ENCODE measurements around the gene TNS3. TPM values are rescaled to one million over a fixed set of nuclear protein-coding genes. Genes with fewer than 3 reads are reported as not detected.

TNS3 gene
- total and polyA plus RNA-seq, 10 of the 15 experiments (the other 5 are each of a cell fraction or from before 2014, with no cell fraction given) = 0.27 to 2.7 (median 0.79) TPM

DNA sequence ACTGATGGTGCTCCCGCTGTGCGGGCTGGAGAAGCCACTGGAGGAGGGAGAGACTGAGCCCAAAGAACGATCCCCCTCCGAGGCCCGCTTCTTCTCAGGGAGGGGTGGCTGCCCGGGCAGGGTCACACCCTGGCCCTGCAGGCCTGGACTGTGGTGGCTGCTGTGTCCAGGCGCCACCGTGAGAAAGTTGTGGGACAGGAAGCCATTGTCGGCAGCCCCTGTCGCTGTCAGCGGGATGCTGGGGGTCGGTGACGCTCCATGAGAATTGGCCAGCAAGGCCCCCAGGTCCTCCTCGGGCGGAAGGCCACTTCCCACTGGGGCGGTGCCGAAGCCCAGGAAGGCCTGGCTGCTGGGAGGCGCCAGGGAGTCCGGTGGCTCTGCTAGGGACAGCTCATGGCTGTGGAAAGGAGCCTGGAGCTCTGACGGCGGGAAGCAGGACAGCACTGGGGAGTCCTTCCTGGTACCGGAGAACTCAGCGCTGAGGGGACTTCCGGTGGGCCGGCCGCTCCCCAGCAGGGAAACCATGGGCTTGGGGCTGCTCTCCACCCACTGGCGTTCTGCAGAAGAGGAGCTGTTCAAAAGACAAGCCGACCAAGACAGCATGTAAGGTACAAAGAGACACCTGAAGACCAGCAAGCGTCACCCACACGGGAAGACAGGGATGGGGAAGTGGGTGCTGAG lies 278.8 kb downstream of the TNS3 start:
- SMC1A ChIA-PET (ENCODE audit: uncharacterized antibody, unreplicated experiment) = no interaction called here
- Histone ChIP-seq H3K79me2 (ENCODE audit: control insufficient read depth, insufficient read depth, low read length) (no peaks in the 10 kb centered on the region), H3K27me3 (replicated peaks in 1 of 2; ENCODE audit: control insufficient read depth in 2 of 2, insufficient read depth in 2 of 2, low read length in 1 of 2) (no peaks in the 10 kb centered on the region; a peak in 1 of 4 replicates), H3K4me2 (ENCODE audit: control insufficient read depth, insufficient read depth) (no peak overlapping the region), H4K20me1 (ENCODE audit: control insufficient read depth, insufficient read depth) (no peaks in the 10 kb centered on the region), H3K9ac (ENCODE audit: control insufficient read depth, insufficient read depth, low read length) (no peak overlapping the region), H2AFZ (ENCODE audit: control insufficient read depth, low read depth, low read length) (no peak overlapping the region), H3K4me3 (no peak overlapping the region), H3K9me3 (replicated peaks; ENCODE audit: control insufficient read depth, insufficient read depth, low read length) (no peaks in the 10 kb centered on the region), H3K27ac (ENCODE audit: control insufficient read depth, insufficient read depth) (no peak overlapping the region), H3K4me1 (ENCODE audit: control insufficient read depth, insufficient read depth, low read length) (no peaks in the 10 kb centered on the region), H3K36me3 (ENCODE audit: control insufficient read depth in 2 of 2, insufficient read depth in 2 of 2, low read length in 1 of 2) (no peaks in the 10 kb centered on the region)
- 70% methylated on average over 28 of the region's 30 CpGs for WGBS (ENCODE audit: insufficient coverage, insufficient replicate concordance, low lambda C conversion rate, missing lambda C conversion rate)
- CTCF ChIA-PET = no interaction called here
- FAIRE-seq (no peak), DNase-seq (ENCODE audit: low read depth, low spot score) (no peak), ATAC-seq (no peak)
- BruUV-seq (replicated peaks) = no TSS peak
- in situ Hi-C loops (cut with MboI) = no loop called here
- TF ChIP-seq, protein P1, sequence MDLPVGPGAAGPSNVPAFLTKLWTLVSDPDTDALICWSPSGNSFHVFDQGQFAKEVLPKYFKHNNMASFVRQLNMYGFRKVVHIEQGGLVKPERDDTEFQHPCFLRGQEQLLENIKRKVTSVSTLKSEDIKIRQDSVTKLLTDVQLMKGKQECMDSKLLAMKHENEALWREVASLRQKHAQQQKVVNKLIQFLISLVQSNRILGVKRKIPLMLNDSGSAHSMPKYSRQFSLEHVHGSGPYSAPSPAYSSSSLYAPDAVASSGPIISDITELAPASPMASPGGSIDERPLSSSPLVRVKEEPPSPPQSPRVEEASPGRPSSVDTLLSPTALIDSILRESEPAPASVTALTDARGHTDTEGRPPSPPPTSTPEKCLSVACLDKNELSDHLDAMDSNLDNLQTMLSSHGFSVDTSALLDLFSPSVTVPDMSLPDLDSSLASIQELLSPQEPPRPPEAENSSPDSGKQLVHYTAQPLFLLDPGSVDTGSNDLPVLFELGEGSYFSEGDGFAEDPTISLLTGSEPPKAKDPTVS (IDR thresholded peaks at IDR 0.05; ENCODE audit: low read depth, low read length) = no peak
- TF ChIP-seq SUPT20H (IDR thresholded peaks at IDR 0.05; ENCODE audit: borderline replicate concordance, control insufficient read depth, low read depth, low read length) (no peak), CREB1 (IDR thresholded peaks at IDR 0.05; ENCODE audit: low read depth) (no peak), IKZF2 (IDR thresholded peaks at IDR 0.05) (no peak), ZBED1 (IDR thresholded peaks at IDR 0.05; ENCODE audit: borderline replicate concordance) (no peak), BHLHE40 (IDR thresholded peaks at IDR 0.05; ENCODE audit: borderline replicate concordance in 1 of 2, low read depth in 2 of 2, low read length in 1 of 2) (no peak), SIX5 (IDR thresholded peaks at IDR 0.05; ENCODE audit: low read depth, low read length, severe bottlenecking) (no peak), SP1 (IDR thresholded peaks at IDR 0.05; ENCODE audit: low read depth, low read length) (no peak), HDAC6 (IDR thresholded peaks at IDR 0.05; ENCODE audit: unreplicated experiment) (no peak), JUND (IDR thresholded peaks at IDR 0.05; ENCODE audit: low read depth, low read length) (no peak), ESRRA (IDR thresholded peaks at IDR 0.05; ENCODE audit: low read length) (no peak), MYB (IDR thresholded peaks at IDR 0.05; ENCODE audit: borderline replicate concordance, low read depth, low read length) (no peak), PAX8 (IDR thresholded peaks at IDR 0.05) (no peak), POLR2AphosphoS2 (IDR thresholded peaks at IDR 0.05; ENCODE audit: low read depth, low read length) (no peak), MTA2 (IDR thresholded peaks at IDR 0.05; ENCODE audit: low read depth) (no peak)
- TF ChIP-seq, protein P2, sequence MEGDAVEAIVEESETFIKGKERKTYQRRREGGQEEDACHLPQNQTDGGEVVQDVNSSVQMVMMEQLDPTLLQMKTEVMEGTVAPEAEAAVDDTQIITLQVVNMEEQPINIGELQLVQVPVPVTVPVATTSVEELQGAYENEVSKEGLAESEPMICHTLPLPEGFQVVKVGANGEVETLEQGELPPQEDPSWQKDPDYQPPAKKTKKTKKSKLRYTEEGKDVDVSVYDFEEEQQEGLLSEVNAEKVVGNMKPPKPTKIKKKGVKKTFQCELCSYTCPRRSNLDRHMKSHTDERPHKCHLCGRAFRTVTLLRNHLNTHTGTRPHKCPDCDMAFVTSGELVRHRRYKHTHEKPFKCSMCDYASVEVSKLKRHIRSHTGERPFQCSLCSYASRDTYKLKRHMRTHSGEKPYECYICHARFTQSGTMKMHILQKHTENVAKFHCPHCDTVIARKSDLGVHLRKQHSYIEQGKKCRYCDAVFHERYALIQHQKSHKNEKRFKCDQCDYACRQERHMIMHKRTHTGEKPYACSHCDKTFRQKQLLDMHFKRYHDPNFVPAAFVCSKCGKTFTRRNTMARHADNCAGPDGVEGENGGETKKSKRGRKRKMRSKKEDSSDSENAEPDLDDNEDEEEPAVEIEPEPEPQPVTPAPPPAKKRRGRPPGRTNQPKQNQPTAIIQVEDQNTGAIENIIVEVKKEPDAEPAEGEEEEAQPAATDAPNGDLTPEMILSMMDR (IDR thresholded peaks at IDR 0.05 in 2 of 3, conservative IDR thresholded peaks at IDR 0.05 in 1 of 3; ENCODE audit: control insufficient read depth in 2 of 3, extremely low read depth in 1 of 3, insufficient read depth in 1 of 3, low read depth in 3 of 3, low read length in 3 of 3) = no peak
- TF ChIP-seq, protein P3, sequence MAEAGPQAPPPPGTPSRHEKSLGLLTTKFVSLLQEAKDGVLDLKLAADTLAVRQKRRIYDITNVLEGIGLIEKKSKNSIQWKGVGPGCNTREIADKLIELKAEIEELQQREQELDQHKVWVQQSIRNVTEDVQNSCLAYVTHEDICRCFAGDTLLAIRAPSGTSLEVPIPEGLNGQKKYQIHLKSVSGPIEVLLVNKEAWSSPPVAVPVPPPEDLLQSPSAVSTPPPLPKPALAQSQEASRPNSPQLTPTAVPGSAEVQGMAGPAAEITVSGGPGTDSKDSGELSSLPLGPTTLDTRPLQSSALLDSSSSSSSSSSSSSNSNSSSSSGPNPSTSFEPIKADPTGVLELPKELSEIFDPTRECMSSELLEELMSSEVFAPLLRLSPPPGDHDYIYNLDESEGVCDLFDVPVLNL (IDR thresholded peaks at IDR 0.05; ENCODE audit: low read depth, low read length) = no peak
- TF ChIP-seq, protein P4, sequence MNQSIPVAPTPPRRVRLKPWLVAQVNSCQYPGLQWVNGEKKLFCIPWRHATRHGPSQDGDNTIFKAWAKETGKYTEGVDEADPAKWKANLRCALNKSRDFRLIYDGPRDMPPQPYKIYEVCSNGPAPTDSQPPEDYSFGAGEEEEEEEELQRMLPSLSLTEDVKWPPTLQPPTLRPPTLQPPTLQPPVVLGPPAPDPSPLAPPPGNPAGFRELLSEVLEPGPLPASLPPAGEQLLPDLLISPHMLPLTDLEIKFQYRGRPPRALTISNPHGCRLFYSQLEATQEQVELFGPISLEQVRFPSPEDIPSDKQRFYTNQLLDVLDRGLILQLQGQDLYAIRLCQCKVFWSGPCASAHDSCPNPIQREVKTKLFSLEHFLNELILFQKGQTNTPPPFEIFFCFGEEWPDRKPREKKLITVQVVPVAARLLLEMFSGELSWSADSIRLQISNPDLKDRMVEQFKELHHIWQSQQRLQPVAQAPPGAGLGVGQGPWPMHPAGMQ (IDR thresholded peaks at IDR 0.05; ENCODE audit: borderline replicate concordance) = no peak
- RAD21 ChIA-PET (ENCODE audit: unreplicated experiment) = no interaction called here
- POLR2A ChIA-PET = no interaction called here
- intact Hi-C loops (cut with micrococcal nuclease; ENCODE audit: unreplicated experiment) = no loop called here

All from GM12878 (cell line).